K562 (cell line): ENCODE measurements around the gene LRRC9. TPM values are rescaled to one million over a fixed set of nuclear protein-coding genes. Genes with fewer than 3 reads are reported as not detected.
"Not testable (repeated sequence)": the region's sequence is repeated elsewhere in the genome, so short reads cannot be mapped to it uniquely, and the experiment has no call there.

Experiments used
- ATAC-seq: fragments of 200-7000 bp; cut with Tn5 transposase; 3 replicates; pipeline ENCODE4 v1.9.1; 2020; ENCODE audit warnings: moderate library complexity
- BruUV-seq: library from RNA; stranded (reverse); fragments of 400-500 nt; replicated peaks from 2 replicates; lab custom pipeline; 2021; lab: Mats Ljungman, UMichigan
- CTCF ChIA-PET: fragments of 300-600 bp; formaldehyde crosslinking; extraction: SDS; loops from one replicate; lab custom pipeline; 2021; ENCODE audit warnings: low intra/inter-chr PET ratio; lab: Yijun Ruan, JAX
- POLR2A ChIA-PET: fragments of 300-600, 350-650 bp; sonication (Branson Sonifier 250); formaldehyde crosslinking; extraction: SDS; loops from one replicate; lab custom pipeline; 2021; ENCODE audit warnings: antibody characterized with exemption, inconsistent platforms; lab: Yijun Ruan, JAX
- DNase-seq, 4 experiments: peaks; one replicate each; pipeline versions ENCODE4 v3.0.0 to v3.0.0-alpha.2; 2011 to 2018; ENCODE audit warnings: low spot score in 3 of 4, mixed read lengths in 3 of 4; ENCODE audit errors: extremely low read depth in 1 of 4
- FAIRE-seq: peaks from 2 replicates; lab custom pipeline; 2011; peaks lifted over from hg19 to GRCh38; lab: Jason Lieb, UNC
- H2AFZ ChIP-seq: 2 replicates; pipeline ENCODE4 v1.6.0; 2011; ENCODE audit warnings: low read depth, low read length, control low read depth, inconsistent platforms
- H3K27ac ChIP-seq: fragments of 200-600 bp; 3 replicates; pipeline ENCODE4 v1.8.0; 2011; ENCODE audit warnings: low read depth, mild to moderate bottlenecking, control low read depth, inconsistent platforms, low read length, moderate library complexity, mixed read lengths; ENCODE audit errors: extremely low read depth
- H3K27me3 ChIP-seq, 2 experiments: fragments of 300-600 bp in 1 of 2; 2 replicates in 1 of 2; 3 replicates in 1 of 2; pipeline versions ENCODE4 v1.6.0 to v1.8.0; 2011; ENCODE audit warnings: inconsistent platforms in 2 of 2, low read length in 2 of 2, mild to moderate bottlenecking in 1 of 2, mixed read lengths in 1 of 2, moderate library complexity in 1 of 2; ENCODE audit not compliant: control insufficient read depth in 2 of 2, insufficient read depth in 2 of 2
- H3K36me3 ChIP-seq: fragments of 300-600 bp; 3 replicates; pipeline ENCODE4 v1.8.0; 2011; ENCODE audit warnings: mild to moderate bottlenecking, low read length, inconsistent platforms; ENCODE audit not compliant: control insufficient read depth, insufficient read depth
- H3K4me1 ChIP-seq, 2 experiments: fragments of 200-600 bp in 1 of 2; replicated peaks in 1 of 2; 2 replicates in 1 of 2; 3 replicates in 1 of 2; pipeline versions ENCODE4 v1.5.1 to v1.8.0; 2011; ENCODE audit warnings: inconsistent platforms in 2 of 2, low read length in 2 of 2, mild to moderate bottlenecking in 1 of 2, mixed read lengths in 1 of 2, moderate library complexity in 1 of 2; ENCODE audit not compliant: control insufficient read depth in 2 of 2, insufficient read depth in 2 of 2
- H3K4me2 ChIP-seq: 2 replicates; pipeline ENCODE4 v1.6.1; 2011; ENCODE audit warnings: low read length, control low read depth, inconsistent platforms, mixed read lengths; ENCODE audit not compliant: insufficient read depth
- H3K4me3 ChIP-seq: fragments of 200-600 bp; sonication (generic), shearing (Covaris generic); 2 replicates; pipeline ENCODE4 v1.5.1; 2016; ENCODE audit warnings: control low read depth, inconsistent platforms
- H3K79me2 ChIP-seq: fragments of 200-600 bp; 3 replicates; pipeline ENCODE4 v1.8.0; 2011; ENCODE audit warnings: low read length, inconsistent platforms; ENCODE audit not compliant: control insufficient read depth, insufficient read depth
- H3K9ac ChIP-seq, 2 experiments: 2 replicates each; pipeline versions ENCODE4 v1.6.0 to v1.6.1; 2011; ENCODE audit warnings: low read depth in 2 of 2, low read length in 2 of 2, control low read depth in 1 of 2, inconsistent platforms in 1 of 2, mild to moderate bottlenecking in 1 of 2, mixed read lengths in 1 of 2; ENCODE audit not compliant: insufficient read depth in 1 of 2
- H3K9me1 ChIP-seq: one replicate; pipeline ENCODE4 v1.6.0; 2011; ENCODE audit warnings: inconsistent platforms, mild to moderate bottlenecking, low read length, moderate library complexity; ENCODE audit not compliant: control insufficient read depth, insufficient read depth
- H3K9me3 ChIP-seq: replicated peaks from 2 replicates; pipeline ENCODE4 v1.5.1; 2011; ENCODE audit warnings: low read depth, low read length, inconsistent platforms; ENCODE audit not compliant: control insufficient read depth, insufficient read depth
- H4K20me1 ChIP-seq: replicated peaks from 2 replicates; pipeline ENCODE4 v1.6.1; 2011; ENCODE audit warnings: low read length, inconsistent platforms, mixed read lengths; ENCODE audit not compliant: control insufficient read depth, insufficient read depth
- ARNT ChIP-seq, 2 experiments: fragments of 450-650 bp; IDR thresholded peaks; 2 replicates each; pipeline ENCODE4 v1.6.1; 2016; ENCODE audit warnings: mild to moderate bottlenecking in 1 of 2
- CCAR2 ChIP-seq: fragments of 200-400 bp; formaldehyde crosslinking; IDR thresholded peaks from 2 replicates; pipeline ENCODE4 v1.6.1; 2017; ENCODE audit warnings: mild to moderate bottlenecking, low read depth, low read length
- CGGBP1 ChIP-seq: fragments of 250-450 bp; sonication (Bioruptor Pico); IDR thresholded peaks from 2 replicates; pipeline ENCODE4 v1.9.0; 2021; ENCODE audit warnings: mild to moderate bottlenecking
- CUX1 ChIP-seq: fragments of 200-800 bp; sonication (Bioruptor generic); IDR thresholded peaks from 2 replicates; pipeline ENCODE4 v1.6.1; 2016; ENCODE audit warnings: missing genetic modification characterization, missing compliant biosample characterization
- ESRRB ChIP-seq: fragments of 250-450 bp; sonication (Bioruptor Pico); IDR thresholded peaks from 2 replicates; pipeline ENCODE4 v1.5.0; 2020; ENCODE audit warnings: mild to moderate bottlenecking, moderate library complexity, borderline replicate concordance
- FOXJ2 ChIP-seq: fragments of 200-800 bp; sonication (Bioruptor generic); IDR thresholded peaks from 2 replicates; pipeline ENCODE4 v1.6.1; 2016; ENCODE audit warnings: missing genetic modification characterization, missing compliant biosample characterization
- FOXJ3 ChIP-seq: sonication (generic); formaldehyde crosslinking; IDR thresholded peaks from 2 replicates; pipeline ENCODE4 v1.4.0; 2020; ENCODE audit warnings: mild to moderate bottlenecking, missing genetic modification reagents
- HDAC2 ChIP-seq: fragments of 450-650 bp; IDR thresholded peaks from 2 replicates; pipeline ENCODE4 v1.6.1; 2016; ENCODE audit warnings: mild to moderate bottlenecking
- PHTF2 ChIP-seq: fragments of 250-450 bp; sonication (Bioruptor Pico); IDR thresholded peaks from 2 replicates; pipeline ENCODE4 v1.5.0; 2021; ENCODE audit warnings: mild to moderate bottlenecking
- ZBED1 ChIP-seq: IDR thresholded peaks from 2 replicates; pipeline ENCODE4 v1.6.1; 2014
- ZNF449 ChIP-seq: fragments of 250-450 bp; sonication (Bioruptor Pico); IDR thresholded peaks from 2 replicates; pipeline ENCODE4 v1.8.0; 2022; ENCODE audit warnings: moderate library complexity, mild to moderate bottlenecking, inconsistent platforms
- WGBS: fragments of 100-300 bp; shearing (Covaris generic); methylation state at CpG from one replicate; pipeline ENCODE4 v1.1.6; 2016; ENCODE audit warnings: low coverage, mixed read lengths; ENCODE audit not compliant: insufficient coverage; ENCODE audit errors: missing lambda C conversion rate; 5-methylcytosine and 5-hydroxymethylcytosine counted together
- in situ Hi-C: fragments of 300-500 bp; cut with MboI; formaldehyde crosslinking; loops from 4 replicates; pipeline ENCODE4 v1.15.0; 2018; ENCODE audit warnings: inconsistent platforms, mixed read lengths
- intact Hi-C: fragments of 100-400 bp; cut with micrococcal nuclease; formaldehyde crosslinking; loops from 2 replicates; pipeline ENCODE4 v1.14.2; 2022
- polyA plus RNA-seq, 8 experiments: library from polyadenylated mRNA; depleted of rRNA in 4 of 8; stranded (reverse) in 5 of 8; unstranded in 3 of 8; fragments of >200 nt; fragmentation: Nextera tagmentation in 2 of 8; fragmentation: Illumina TruSeq in 1 of 8; extraction: Ambion mirVana in 2 of 8; extraction: Trizol in 1 of 8; gene quantifications; 2 replicates each; pipeline versions ENCODE4 v1.2.1 to v1.2.3, GENCODE V29; 2011 to 2014; ENCODE audit warnings: inconsistent platforms in 1 of 8, missing spikeins in 1 of 8
- total RNA-seq, 7 experiments: library from RNA; depleted of rRNA in 6 of 7; stranded (reverse); fragments of >200 nt in 6 of 7; fragmentation: Illumina TruSeq in 2 of 7; extraction: Trizol in 2 of 7; gene quantifications; 2 replicates each; pipeline versions ENCODE4 v1.2.1 to v1.2.3, GENCODE V29; 2011 to 2021; ENCODE audit warnings: low replicate concordance in 1 of 7

The LRRC9 gene
- total and polyA plus RNA-seq, 9 of the 15 experiments (the other 6 are each of a cell fraction or from before 2014, with no cell fraction given): not detected

- intact Hi-C loops: no loop called here
- Histone ChIP-seq H3K9me3 (no peaks in the 10 kb centered on the region), H3K79me2 (no peaks in the 10 kb centered on the region), H3K36me3 (no peaks in the 10 kb centered on the region), H3K27ac (no peak overlapping the region), H2AFZ (no peak overlapping the region), H3K4me1 (no peaks in the 10 kb centered on the region), H3K9me1 (no peaks in the 10 kb centered on the region), H4K20me1 (no peaks in the 10 kb centered on the region), H3K4me3 (no peak overlapping the region), H3K9ac (no peak overlapping the region), H3K27me3 (no peaks in the 10 kb centered on the region), H3K4me2 (no peak overlapping the region)
- WGBS: 0% methylated on average over 1 of the region's 1 CpG
- in situ Hi-C loops: no loop called here
- POLR2A ChIA-PET: no interaction called here
- no TSS peak for BruUV-seq
- TF ChIP-seq ZNF449 (CRISPR knock-in tag) (no peak), ESRRB (no peak), FOXJ3 (CRISPR knock-in tag) (no peak), CGGBP1 (CRISPR knock-in tag) (no peak), FOXJ2 (no peak), PHTF2 (CRISPR knock-in tag) (no peak), HDAC2 (no peak), CCAR2 (no peak), ZBED1 (no peak), CUX1 (CRISPR knock-in tag) (no peak), ARNT (IDR thresholded peaks at IDR 0.05) (no peak)
- DNase-seq (no peak), FAIRE-seq (no peak), ATAC-seq (no peak)
- CTCF ChIA-PET: no interaction called here
Observed at GRCh38 chr14:60008042-60008441, 88.1 kb downstream of the LRRC9 start.

DNA sequence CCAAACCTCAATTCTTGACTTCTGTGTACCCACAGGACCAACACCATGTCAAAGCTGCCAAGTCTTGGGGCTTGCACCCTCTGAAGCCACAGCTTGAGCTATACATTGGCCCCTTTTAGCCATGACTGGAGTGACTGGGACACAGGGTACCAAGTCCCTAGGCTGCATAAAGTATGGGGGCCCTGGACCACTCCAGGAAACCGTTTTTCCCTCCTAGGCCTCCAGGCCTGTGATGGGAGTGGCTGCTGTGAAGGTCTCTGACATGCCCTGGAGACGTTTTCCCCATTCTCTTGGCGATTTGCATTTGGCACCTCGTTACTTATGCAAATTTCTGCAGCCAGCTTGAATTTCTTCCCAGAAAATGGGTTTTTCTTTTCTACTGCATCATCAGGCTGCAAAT, 90.3 kb downstream of the LRRC9 start:
- ATAC-seq, H2AFZ ChIP-seq, BruUV-seq, H3K9me1 ChIP-seq, intact Hi-C loops, H3K27me3 ChIP-seq, H3K9ac ChIP-seq, H3K36me3 ChIP-seq, H3K9me3 ChIP-seq, in situ Hi-C loops, CTCF ChIA-PET, POLR2A ChIA-PET, H3K79me2 ChIP-seq, H3K4me3 ChIP-seq, H4K20me1 ChIP-seq, DNase-seq, H3K4me2 ChIP-seq, H3K27ac ChIP-seq, FAIRE-seq, H3K4me1 ChIP-seq: not testable (repeated sequence)
- WGBS: 3% methylated on average over 4 of the region's 4 CpGs
